A549 (cell line): Measurements from ENCODE around the gene CPEB4. TPM values are rescaled to one million over a fixed set of nuclear protein-coding genes. Genes with fewer than 3 reads are reported as not detected.

Source experiments
- ATAC-seq, 2 experiments: fragments of 200-7000 bp in 1 of 2; fragments of >200 bp in 1 of 2; cut with Nextera tagmentation in 1 of 2; cut with Tn5 transposase in 1 of 2; 3 replicates each; pipeline versions ENCODE4 v1.8.0 to v1.9.1; 2018 to 2020; ENCODE audit warnings: mild to moderate bottlenecking in 1 of 2, moderate library complexity in 1 of 2
- CTCF ChIA-PET: fragments of 300-600 bp; sonication (Branson Sonifier 250); formaldehyde crosslinking; extraction: SDS; loops from one replicate; lab custom pipeline; 2021; ENCODE audit warnings: antibody characterized with exemption, inconsistent platforms; lab: Yijun Ruan, JAX
- POLR2A ChIA-PET: fragments of 350-600 bp; formaldehyde crosslinking; extraction: SDS; loops from one replicate; lab custom pipeline; 2021; ENCODE audit warnings: antibody characterized with exemption, inconsistent platforms; lab: Yijun Ruan, JAX
- DNase-seq, 2 experiments: peaks; one replicate each; pipeline versions ENCODE4 v3.0.0 to v3.0.0-alpha.2; 2011 to 2016; ENCODE audit warnings: low read depth in 1 of 2, low spot score in 1 of 2
- FAIRE-seq: peaks from 2 replicates; lab custom pipeline; 2011; peaks lifted over from hg19 to GRCh38; lab: Jason Lieb, UNC
- H3K27ac ChIP-seq, 2 experiments: fragments of >200 bp; sonication (Bioruptor Twin); formaldehyde crosslinking; 3 replicates each; pipeline ENCODE4 v1.5.1; 2016 to 2017
- H3K4me1 ChIP-seq: fragments of >200 bp; sonication (Bioruptor Twin); formaldehyde crosslinking; 3 replicates; pipeline ENCODE4 v1.6.1; 2016
- H3K4me2 ChIP-seq: fragments of >200 bp; sonication (Bioruptor Twin); formaldehyde crosslinking; 3 replicates; pipeline ENCODE4 v1.6.1; 2016
- H3K4me3 ChIP-seq: fragments of >200 bp; sonication (Bioruptor Twin); formaldehyde crosslinking; 3 replicates; pipeline ENCODE4 v1.5.1; 2016
- H3K9me3 ChIP-seq: fragments of >200 bp; sonication (Bioruptor Twin); formaldehyde crosslinking; 3 replicates; pipeline ENCODE4 v1.6.1; 2016
- BHLHE40 ChIP-seq: IDR thresholded peaks from 2 replicates; pipeline ENCODE4 v1.6.1; 2012; ENCODE audit warnings: low read depth, low read length, inconsistent platforms
- CBX8 ChIP-seq: fragments of 200-600 bp; sonication (generic); IDR thresholded peaks from 2 replicates; pipeline ENCODE4 v1.6.1; 2016
- CEBPB ChIP-seq, 2 experiments: fragments of >200 bp in 1 of 2; sonication (Bioruptor Twin) in 1 of 2; formaldehyde crosslinking in 1 of 2; IDR thresholded peaks; 2 replicates each; pipeline ENCODE4 v1.6.1; 2012 to 2016
- CHD2 ChIP-seq: fragments of 150-350 bp; IDR thresholded peaks from 2 replicates; pipeline ENCODE4 v1.6.1; 2014; ENCODE audit warnings: low read length; ENCODE audit not compliant: partially characterized antibody
- EP300 ChIP-seq, 2 experiments: fragments of >200 bp; sonication (Bioruptor Twin); formaldehyde crosslinking; IDR thresholded peaks; 2 replicates in 1 of 2; 3 replicates in 1 of 2; pipeline ENCODE4 v1.6.1; 2016 to 2017
- FOSB ChIP-seq: fragments of 250-450 bp; sonication (Bioruptor Pico); IDR thresholded peaks from 2 replicates; pipeline ENCODE4 v1.5.0; 2020; ENCODE audit warnings: mild to moderate bottlenecking, moderate library complexity
- HEYL ChIP-seq: fragments of 250-450 bp; sonication (Bioruptor Pico); IDR thresholded peaks from 2 replicates; pipeline ENCODE4 v1.8.0; 2021; ENCODE audit warnings: mild to moderate bottlenecking, moderate library complexity
- JUNB ChIP-seq: fragments of >200 bp; sonication (Bioruptor Twin); formaldehyde crosslinking; IDR thresholded peaks from 2 replicates; pipeline ENCODE4 v1.6.1; 2016
- KDM5A ChIP-seq: fragments of 200-600 bp; sonication (generic); IDR thresholded peaks from 2 replicates; pipeline ENCODE4 v1.6.1; 2016; ENCODE audit warnings: antibody characterized with exemption, mild to moderate bottlenecking
- MAFK ChIP-seq: fragments of 450-650 bp; IDR thresholded peaks from 2 replicates; pipeline ENCODE4 v1.6.1; 2014; ENCODE audit not compliant: partially characterized antibody
- NR3C1 ChIP-seq: fragments of >200 bp; sonication (Bioruptor Twin); formaldehyde crosslinking; IDR thresholded peaks from 3 replicates; pipeline ENCODE4 v1.6.1; 2017
- POLR2A ChIP-seq: IDR thresholded peaks from 2 replicates; pipeline ENCODE4 v1.6.1; 2012; ENCODE audit warnings: mild to moderate bottlenecking, low read length
- SREBF2 ChIP-seq: fragments of 450-650 bp; IDR thresholded peaks from 2 replicates; pipeline ENCODE4 v1.6.1; 2014; ENCODE audit warnings: mild to moderate bottlenecking, moderate library complexity
- TFCP2L1 ChIP-seq: fragments of 250-450 bp; sonication (Bioruptor Pico); IDR thresholded peaks from 2 replicates; pipeline ENCODE4 v1.5.0; 2021; ENCODE audit warnings: mild to moderate bottlenecking
- ZC3H11A ChIP-seq: fragments of 450-650 bp; IDR thresholded peaks from 2 replicates; pipeline ENCODE4 v1.6.1; 2014; ENCODE audit warnings: antibody characterized with exemption, mild to moderate bottlenecking
- ZNF302 ChIP-seq: fragments of 250-450 bp; sonication (Bioruptor Pico); IDR thresholded peaks from 2 replicates; pipeline ENCODE4 v1.9.0; 2021; ENCODE audit warnings: inconsistent platforms, mild to moderate bottlenecking, moderate library complexity
- ZSCAN20 ChIP-seq: fragments of 250-450 bp; sonication (Bioruptor Pico); IDR thresholded peaks from 2 replicates; pipeline ENCODE4 v1.8.0; 2022; ENCODE audit warnings: mild to moderate bottlenecking, moderate library complexity
- WGBS: methylation state at CpG from one replicate; pipeline ENCODE4 v1.1.6; 2017; ENCODE audit errors: missing lambda C conversion rate; 5-methylcytosine and 5-hydroxymethylcytosine counted together
- polyA plus RNA-seq, 4 experiments: library from polyadenylated mRNA; depleted of rRNA in 3 of 4; stranded (reverse); fragments of >200 nt; fragmentation: RNase III in 1 of 4; extraction: RNeasy Plus Mini Kit Qiagen cat#74134 plus additional on column Dnase treatment in 1 of 4; gene quantifications; 2 replicates in 3 of 4; 3 replicates in 1 of 4; pipeline ENCODE4 v1.2.3, GENCODE V29; 2011 to 2017
- TF ChIP-seq, protein P1 (sequence below): fragments of >200 bp; sonication (Bioruptor Twin); formaldehyde crosslinking; IDR thresholded peaks from 3 replicates; pipeline ENCODE4 v1.5.1; 2016
- TF ChIP-seq, protein P2 (sequence below): fragments of 250-450 bp; sonication (Bioruptor Pico); IDR thresholded peaks from 2 replicates; pipeline ENCODE4 v1.5.0; 2021; ENCODE audit warnings: mild to moderate bottlenecking, moderate library complexity, borderline replicate concordance
- TF ChIP-seq, protein P3 (sequence below): fragments of 150-350 bp; IDR thresholded peaks from 2 replicates; pipeline ENCODE4 v1.6.1; 2014; ENCODE audit warnings: low read depth, mild to moderate bottlenecking, low read length
- TF ChIP-seq, protein P4 (sequence below): fragments of 450-650 bp; IDR thresholded peaks from 2 replicates; pipeline ENCODE4 v1.6.1; 2014; ENCODE audit warnings: antibody characterized with exemption
- TF ChIP-seq, protein P5 (sequence below): fragments of >200 bp; sonication (Bioruptor Twin); formaldehyde crosslinking; IDR thresholded peaks from 3 replicates; pipeline ENCODE4 v1.6.1; 2016
- TF ChIP-seq, protein P6 (sequence below): fragments of >200 bp; sonication (Bioruptor Twin); formaldehyde crosslinking; IDR thresholded peaks from 2 replicates; pipeline ENCODE4 v1.6.1; 2016

The CPEB4 gene
- polyA plus RNA-seq, 2 of the 4 experiments (the other 2 are of a cell fraction), result 11.4 to 50.0 TPM

DNA sequence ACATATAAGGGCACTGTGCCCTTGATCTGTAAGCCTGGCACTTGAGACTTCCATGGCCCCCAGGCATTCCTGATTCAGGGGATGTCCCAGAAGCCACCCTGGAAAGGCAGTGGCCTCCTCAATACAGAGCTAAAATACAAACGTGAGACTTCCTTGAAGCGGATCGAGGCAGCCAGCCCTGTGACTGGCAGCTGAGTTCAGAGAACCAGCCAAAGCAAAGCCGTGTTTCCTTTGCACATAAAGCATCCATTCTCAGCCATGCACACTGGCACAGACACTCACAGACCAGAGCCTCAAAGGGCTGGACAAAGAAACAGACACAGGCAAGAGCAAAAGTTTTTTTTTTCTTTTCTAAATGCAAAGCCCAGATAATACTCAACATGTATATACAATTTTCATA is 18.8 kb upstream of the CPEB4 start:
- DNase-seq, result no peak
- Histone ChIP-seq H3K27ac (no peak overlapping the region), H3K4me3 (no peak overlapping the region), H3K9me3 (no peaks in the 10 kb centered on the region), H3K4me1 (no peaks in the 10 kb centered on the region), H3K4me2 (no peak overlapping the region)
- ChIA-PET POLR2A (no interaction called here), CTCF (interaction anchor here (0.6 to 1.1 kb wide), 3 partner anchors 12 to 251 kb away, joined by 3 to 4 read pairs (median 3); no protein-coding TSS in a partner anchor)
- WGBS, result 83% methylated on average over 4 of the region's 4 CpGs
- FAIRE-seq, result no peak
- no peak for TF ChIP-seq CEBPB (IDR thresholded peaks at IDR 0.05)
- no peak for TF ChIP-seq ZNF302 (CRISPR knock-in tag)
- TF ChIP-seq ZC3H11A, result no peak
- TF ChIP-seq FOSB (CRISPR knock-in tag), result no peak
- TF ChIP-seq, protein P1, sequence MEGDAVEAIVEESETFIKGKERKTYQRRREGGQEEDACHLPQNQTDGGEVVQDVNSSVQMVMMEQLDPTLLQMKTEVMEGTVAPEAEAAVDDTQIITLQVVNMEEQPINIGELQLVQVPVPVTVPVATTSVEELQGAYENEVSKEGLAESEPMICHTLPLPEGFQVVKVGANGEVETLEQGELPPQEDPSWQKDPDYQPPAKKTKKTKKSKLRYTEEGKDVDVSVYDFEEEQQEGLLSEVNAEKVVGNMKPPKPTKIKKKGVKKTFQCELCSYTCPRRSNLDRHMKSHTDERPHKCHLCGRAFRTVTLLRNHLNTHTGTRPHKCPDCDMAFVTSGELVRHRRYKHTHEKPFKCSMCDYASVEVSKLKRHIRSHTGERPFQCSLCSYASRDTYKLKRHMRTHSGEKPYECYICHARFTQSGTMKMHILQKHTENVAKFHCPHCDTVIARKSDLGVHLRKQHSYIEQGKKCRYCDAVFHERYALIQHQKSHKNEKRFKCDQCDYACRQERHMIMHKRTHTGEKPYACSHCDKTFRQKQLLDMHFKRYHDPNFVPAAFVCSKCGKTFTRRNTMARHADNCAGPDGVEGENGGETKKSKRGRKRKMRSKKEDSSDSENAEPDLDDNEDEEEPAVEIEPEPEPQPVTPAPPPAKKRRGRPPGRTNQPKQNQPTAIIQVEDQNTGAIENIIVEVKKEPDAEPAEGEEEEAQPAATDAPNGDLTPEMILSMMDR, result no peak
- TF ChIP-seq, protein P2, sequence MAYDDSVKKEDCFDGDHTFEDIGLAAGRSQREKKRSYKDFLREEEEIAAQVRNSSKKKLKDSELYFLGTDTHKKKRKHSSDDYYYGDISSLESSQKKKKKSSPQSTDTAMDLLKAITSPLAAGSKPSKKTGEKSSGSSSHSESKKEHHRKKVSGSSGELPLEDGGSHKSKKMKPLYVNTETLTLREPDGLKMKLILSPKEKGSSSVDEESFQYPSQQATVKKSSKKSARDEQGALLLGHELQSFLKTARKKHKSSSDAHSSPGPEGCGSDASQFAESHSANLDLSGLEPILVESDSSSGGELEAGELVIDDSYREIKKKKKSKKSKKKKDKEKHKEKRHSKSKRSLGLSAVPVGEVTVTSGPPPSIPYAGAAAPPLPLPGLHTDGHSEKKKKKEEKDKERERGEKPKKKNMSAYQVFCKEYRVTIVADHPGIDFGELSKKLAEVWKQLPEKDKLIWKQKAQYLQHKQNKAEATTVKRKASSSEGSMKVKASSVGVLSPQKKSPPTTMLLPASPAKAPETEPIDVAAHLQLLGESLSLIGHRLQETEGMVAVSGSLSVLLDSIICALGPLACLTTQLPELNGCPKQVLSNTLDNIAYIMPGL (CRISPR knock-in tag), result no peak
- TF ChIP-seq MAFK, result no peak
- no peak for TF ChIP-seq EP300 (IDR thresholded peaks at IDR 0.05)
- TF ChIP-seq HEYL (CRISPR knock-in tag), result no peak
- no peak for TF ChIP-seq BHLHE40
- TF ChIP-seq, protein P3, sequence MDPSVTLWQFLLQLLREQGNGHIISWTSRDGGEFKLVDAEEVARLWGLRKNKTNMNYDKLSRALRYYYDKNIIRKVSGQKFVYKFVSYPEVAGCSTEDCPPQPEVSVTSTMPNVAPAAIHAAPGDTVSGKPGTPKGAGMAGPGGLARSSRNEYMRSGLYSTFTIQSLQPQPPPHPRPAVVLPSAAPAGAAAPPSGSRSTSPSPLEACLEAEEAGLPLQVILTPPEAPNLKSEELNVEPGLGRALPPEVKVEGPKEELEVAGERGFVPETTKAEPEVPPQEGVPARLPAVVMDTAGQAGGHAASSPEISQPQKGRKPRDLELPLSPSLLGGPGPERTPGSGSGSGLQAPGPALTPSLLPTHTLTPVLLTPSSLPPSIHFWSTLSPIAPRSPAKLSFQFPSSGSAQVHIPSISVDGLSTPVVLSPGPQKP, result no peak
- TF ChIP-seq, protein P4, sequence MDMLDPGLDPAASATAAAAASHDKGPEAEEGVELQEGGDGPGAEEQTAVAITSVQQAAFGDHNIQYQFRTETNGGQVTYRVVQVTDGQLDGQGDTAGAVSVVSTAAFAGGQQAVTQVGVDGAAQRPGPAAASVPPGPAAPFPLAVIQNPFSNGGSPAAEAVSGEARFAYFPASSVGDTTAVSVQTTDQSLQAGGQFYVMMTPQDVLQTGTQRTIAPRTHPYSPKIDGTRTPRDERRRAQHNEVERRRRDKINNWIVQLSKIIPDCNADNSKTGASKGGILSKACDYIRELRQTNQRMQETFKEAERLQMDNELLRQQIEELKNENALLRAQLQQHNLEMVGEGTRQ, result no peak
- no peak for TF ChIP-seq KDM5A
- TF ChIP-seq NR3C1, result no peak
- TF ChIP-seq POLR2A, result no peak
- TF ChIP-seq, protein P5, sequence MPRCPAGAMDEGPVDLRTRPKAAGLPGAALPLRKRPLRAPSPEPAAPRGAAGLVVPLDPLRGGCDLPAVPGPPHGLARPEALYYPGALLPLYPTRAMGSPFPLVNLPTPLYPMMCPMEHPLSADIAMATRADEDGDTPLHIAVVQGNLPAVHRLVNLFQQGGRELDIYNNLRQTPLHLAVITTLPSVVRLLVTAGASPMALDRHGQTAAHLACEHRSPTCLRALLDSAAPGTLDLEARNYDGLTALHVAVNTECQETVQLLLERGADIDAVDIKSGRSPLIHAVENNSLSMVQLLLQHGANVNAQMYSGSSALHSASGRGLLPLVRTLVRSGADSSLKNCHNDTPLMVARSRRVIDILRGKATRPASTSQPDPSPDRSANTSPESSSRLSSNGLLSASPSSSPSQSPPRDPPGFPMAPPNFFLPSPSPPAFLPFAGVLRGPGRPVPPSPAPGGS, result no peak
- no peak for TF ChIP-seq TFCP2L1 (CRISPR knock-in tag)
- ATAC-seq, result no peak

DNA sequence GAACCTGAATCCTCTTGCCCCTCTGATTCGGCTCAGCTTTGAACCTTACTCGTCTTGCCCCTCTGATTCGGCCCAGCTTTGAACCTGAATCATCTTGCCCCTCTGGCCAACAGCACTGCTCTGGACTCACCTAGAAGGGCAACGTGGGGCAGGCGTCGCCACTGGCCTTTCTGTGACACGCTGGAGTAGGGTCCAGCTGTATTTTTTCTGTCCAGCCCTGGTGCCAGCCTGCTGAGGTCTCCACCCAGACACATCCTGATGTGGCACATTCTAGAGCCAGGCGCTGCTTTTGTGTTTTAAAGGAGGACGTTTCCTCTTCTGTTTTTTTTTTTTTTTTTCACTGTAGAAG is 15.2 kb upstream of the CPEB4 start:
- H3K9me3 ChIP-seq, result no peaks in the 10 kb centered on the region
- no peak overlapping the region for H3K4me3 ChIP-seq
- no peak overlapping the region for H3K27ac ChIP-seq
- H3K4me2 ChIP-seq, result no peak overlapping the region
- FAIRE-seq (no peak), DNase-seq (no peak), ATAC-seq (no peak)
- no peak for TF ChIP-seq TFCP2L1 (CRISPR knock-in tag)
- 84% methylated on average over 9 of the region's 9 CpGs for WGBS
- CTCF ChIA-PET, result no interaction called here
- POLR2A ChIA-PET, result no interaction called here
- H3K4me1 ChIP-seq, result no peaks in the 10 kb centered on the region

DNA sequence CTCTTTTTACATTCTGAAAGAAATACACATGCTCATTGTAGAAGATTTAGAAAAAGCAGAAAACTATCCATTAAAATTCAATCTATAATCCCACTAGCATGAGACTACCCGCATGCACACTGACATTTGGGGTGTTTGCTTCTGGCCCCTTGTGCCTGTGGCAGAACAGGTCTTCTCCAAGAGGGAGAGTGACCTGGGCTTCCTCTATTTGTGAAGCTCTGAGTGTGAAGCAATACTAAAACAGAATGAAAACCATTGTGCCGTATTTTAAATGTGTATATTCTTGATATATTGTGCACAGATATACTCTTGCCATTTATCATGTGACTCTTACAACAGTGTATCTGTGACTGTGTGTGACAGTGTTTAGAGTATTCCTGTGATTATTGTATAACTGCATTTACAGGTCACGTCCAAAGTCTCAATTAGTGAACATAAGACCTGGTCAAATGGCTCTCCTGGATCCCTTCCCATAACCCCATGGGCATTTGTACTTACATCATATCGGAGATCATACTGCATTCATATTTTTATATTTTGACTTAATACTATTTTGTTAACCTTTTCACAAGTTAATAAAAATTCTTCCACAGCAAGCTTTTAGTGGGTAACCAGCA is 14.7 kb upstream of the CPEB4 start:
- H3K9me3 ChIP-seq, result no peaks in the 10 kb centered on the region
- POLR2A ChIA-PET, result no interaction called here
- no peak for TF ChIP-seq ZSCAN20 (CRISPR knock-in tag)
- TF ChIP-seq, protein P3, result no peak
- TF ChIP-seq, protein P6, sequence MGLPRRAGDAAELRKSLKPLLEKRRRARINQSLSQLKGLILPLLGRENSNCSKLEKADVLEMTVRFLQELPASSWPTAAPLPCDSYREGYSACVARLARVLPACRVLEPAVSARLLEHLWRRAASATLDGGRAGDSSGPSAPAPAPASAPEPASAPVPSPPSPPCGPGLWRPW, result no peak
- no peak for TF ChIP-seq SREBF2
- TF ChIP-seq CBX8, result no peak
- no peak for TF ChIP-seq JUNB
- TF ChIP-seq CHD2, result no peak
- TF ChIP-seq, all 56 proteins: peak for 0
- ATAC-seq, result no peak
- Histone ChIP-seq H3K27ac (no peak overlapping the region), H3K4me1 (no peaks in the 10 kb centered on the region; the same call in 2 of the 3 replicates), H3K4me2 (no peak overlapping the region), H3K4me3 (no peak overlapping the region)
- CTCF ChIA-PET, result no interaction called here
- FAIRE-seq, result no peak
- 88% methylated on average over 4 of the region's 4 CpGs for WGBS
- no peak for DNase-seq
